Prostate gland (tissue), 2 donors: ENCODE data around the gene RBM6. TPM values are rescaled to one million over a fixed set of nuclear protein-coding genes. Genes with fewer than 3 reads are reported as not detected.

Source experiments
- DNase-seq: peaks from one replicate; pipeline ENCODE4 v3.0.0-alpha.2; 2019; ENCODE audit warnings: low spot score
- H3K27ac ChIP-seq, 2 donors: fragments of 200-600 bp; sonication (generic); 2 replicates each; pipeline ENCODE4 v1.5.1; 2017 to 2019
- H3K27me3 ChIP-seq: fragments of 200-600 bp; sonication (generic); replicated peaks from 2 replicates; pipeline ENCODE4 v1.5.1; 2019; ENCODE audit not compliant: insufficient read depth
- H3K36me3 ChIP-seq, 2 donors: fragments of 200-600 bp; sonication (generic); 1 replicate in 1 of 2; 2 replicates in 1 of 2; pipeline versions ENCODE4 v1.5.1 to v1.8.1; 2017 to 2019
- H3K4me1 ChIP-seq: fragments of 200-600 bp; sonication (generic); replicated peaks from 2 replicates; pipeline ENCODE4 v1.5.1; 2019
- H3K4me3 ChIP-seq, 2 donors: fragments of 200-600 bp; sonication (generic); 2 replicates each; pipeline ENCODE4 v1.5.1; 2017 to 2019
- H3K9me3 ChIP-seq: fragments of 200-600 bp; sonication (generic); 2 replicates; pipeline ENCODE4 v1.5.1; 2017
- POLR2A ChIP-seq: fragments of 450-650 bp; IDR thresholded peaks from one replicate; pipeline ENCODE4 v1.6.1; 2016; ENCODE audit warnings: antibody characterized with exemption, mild to moderate bottlenecking
- POLR2AphosphoS5 ChIP-seq: sonication (generic); formaldehyde crosslinking; IDR thresholded peaks from one replicate; pipeline ENCODE4 v1.6.1; 2017; ENCODE audit warnings: antibody characterized with exemption
- WGBS: methylation state at CpG from one replicate; pipeline ENCODE4 v1.1.5; 2018; 5-methylcytosine and 5-hydroxymethylcytosine counted together
- intact Hi-C: fragments of 100-400 bp; cut with DNase I; formaldehyde crosslinking; loops from one replicate; pipeline ENCODE4 v1.14.2; 2022
- total RNA-seq, 2 donors: library from RNA; depleted of rRNA; stranded (reverse); fragments of >200 nt; gene quantifications; one replicate each; pipeline ENCODE4 v1.1.0, GENCODE V29; 2016
- TF ChIP-seq, protein P1 (sequence below), 4 experiments: fragments of 200-600 bp in 2 of 4; fragments of 450-650 bp in 2 of 4; sonication (generic) in 2 of 4; IDR thresholded peaks; 1 replicate in 3 of 4; 2 replicates in 1 of 4; pipeline ENCODE4 v1.5.1; 2016 to 2019; ENCODE audit warnings: antibody characterized with exemption in 4 of 4, mild to moderate bottlenecking in 2 of 4, moderate library complexity in 2 of 4

The RBM6 gene, protein sequence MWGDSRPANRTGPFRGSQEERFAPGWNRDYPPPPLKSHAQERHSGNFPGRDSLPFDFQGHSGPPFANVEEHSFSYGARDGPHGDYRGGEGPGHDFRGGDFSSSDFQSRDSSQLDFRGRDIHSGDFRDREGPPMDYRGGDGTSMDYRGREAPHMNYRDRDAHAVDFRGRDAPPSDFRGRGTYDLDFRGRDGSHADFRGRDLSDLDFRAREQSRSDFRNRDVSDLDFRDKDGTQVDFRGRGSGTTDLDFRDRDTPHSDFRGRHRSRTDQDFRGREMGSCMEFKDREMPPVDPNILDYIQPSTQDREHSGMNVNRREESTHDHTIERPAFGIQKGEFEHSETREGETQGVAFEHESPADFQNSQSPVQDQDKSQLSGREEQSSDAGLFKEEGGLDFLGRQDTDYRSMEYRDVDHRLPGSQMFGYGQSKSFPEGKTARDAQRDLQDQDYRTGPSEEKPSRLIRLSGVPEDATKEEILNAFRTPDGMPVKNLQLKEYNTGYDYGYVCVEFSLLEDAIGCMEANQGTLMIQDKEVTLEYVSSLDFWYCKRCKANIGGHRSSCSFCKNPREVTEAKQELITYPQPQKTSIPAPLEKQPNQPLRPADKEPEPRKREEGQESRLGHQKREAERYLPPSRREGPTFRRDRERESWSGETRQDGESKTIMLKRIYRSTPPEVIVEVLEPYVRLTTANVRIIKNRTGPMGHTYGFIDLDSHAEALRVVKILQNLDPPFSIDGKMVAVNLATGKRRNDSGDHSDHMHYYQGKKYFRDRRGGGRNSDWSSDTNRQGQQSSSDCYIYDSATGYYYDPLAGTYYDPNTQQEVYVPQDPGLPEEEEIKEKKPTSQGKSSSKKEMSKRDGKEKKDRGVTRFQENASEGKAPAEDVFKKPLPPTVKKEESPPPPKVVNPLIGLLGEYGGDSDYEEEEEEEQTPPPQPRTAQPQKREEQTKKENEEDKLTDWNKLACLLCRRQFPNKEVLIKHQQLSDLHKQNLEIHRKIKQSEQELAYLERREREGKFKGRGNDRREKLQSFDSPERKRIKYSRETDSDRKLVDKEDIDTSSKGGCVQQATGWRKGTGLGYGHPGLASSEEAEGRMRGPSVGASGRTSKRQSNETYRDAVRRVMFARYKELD
- total RNA-seq = 100 to 1,000 TPM in 1 of 2 donors, 10 to 100 TPM in 1; 53.1 to 176 TPM

DNA sequence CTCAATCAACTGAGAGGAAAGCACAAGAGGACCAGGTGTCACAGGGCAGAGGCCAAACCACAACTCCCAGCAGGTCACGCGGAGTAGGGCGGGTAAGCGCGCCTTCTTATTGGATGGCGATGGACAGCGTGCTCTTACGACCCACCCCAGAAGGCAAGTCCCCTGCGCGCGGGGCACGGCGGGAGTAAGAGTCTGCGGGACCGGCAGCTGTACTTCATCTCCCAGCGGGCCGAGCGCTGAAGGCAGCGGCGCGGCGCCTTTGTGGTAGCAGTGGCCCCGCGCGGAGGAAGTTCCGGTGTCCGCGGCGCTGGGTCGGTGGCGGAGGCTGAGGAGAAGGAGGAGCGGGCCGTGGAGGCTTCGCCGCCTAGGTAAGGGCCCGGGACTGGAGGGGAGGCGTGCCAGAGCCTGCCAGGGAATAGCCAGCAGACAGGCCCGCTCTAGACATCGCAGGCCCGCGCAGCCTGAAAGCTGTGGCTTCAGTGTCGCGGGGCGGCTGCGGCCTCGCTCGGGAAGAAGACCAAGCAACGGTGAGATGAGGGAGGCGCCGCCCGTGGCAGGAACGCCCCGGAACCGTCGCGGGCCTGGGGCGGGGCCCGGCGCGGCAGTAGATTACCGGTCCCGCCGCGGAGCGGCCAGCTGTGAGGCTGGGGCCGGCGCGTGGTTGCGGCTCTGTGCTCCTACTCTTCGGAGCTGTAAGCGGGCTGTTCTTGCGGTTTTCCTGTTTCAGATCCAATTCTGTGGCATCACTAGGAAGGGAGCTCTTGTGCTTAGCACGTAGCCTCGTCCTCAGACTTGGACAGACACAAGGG, at the start of gene RBM6:
Gene RBM6, plus strand, starts transcription at position 293 of the 809 bp plus-strand sequence. CDS start 22,492 bp downstream, outside the sequence.
- peak; percentile 99 for TF ChIP-seq POLR2AphosphoS5
- peak; percentile 62 for TF ChIP-seq POLR2A
- TF ChIP-seq, protein P1, sequence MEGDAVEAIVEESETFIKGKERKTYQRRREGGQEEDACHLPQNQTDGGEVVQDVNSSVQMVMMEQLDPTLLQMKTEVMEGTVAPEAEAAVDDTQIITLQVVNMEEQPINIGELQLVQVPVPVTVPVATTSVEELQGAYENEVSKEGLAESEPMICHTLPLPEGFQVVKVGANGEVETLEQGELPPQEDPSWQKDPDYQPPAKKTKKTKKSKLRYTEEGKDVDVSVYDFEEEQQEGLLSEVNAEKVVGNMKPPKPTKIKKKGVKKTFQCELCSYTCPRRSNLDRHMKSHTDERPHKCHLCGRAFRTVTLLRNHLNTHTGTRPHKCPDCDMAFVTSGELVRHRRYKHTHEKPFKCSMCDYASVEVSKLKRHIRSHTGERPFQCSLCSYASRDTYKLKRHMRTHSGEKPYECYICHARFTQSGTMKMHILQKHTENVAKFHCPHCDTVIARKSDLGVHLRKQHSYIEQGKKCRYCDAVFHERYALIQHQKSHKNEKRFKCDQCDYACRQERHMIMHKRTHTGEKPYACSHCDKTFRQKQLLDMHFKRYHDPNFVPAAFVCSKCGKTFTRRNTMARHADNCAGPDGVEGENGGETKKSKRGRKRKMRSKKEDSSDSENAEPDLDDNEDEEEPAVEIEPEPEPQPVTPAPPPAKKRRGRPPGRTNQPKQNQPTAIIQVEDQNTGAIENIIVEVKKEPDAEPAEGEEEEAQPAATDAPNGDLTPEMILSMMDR (IDR thresholded peaks at IDR 0.05) = no peak
- intact Hi-C loops = no loop called here
- Histone ChIP-seq H3K27ac (peak within 1 kb of the TSS; percentile 94 to 96), H3K9me3 (no peaks in the 10 kb centered on the region), H3K4me3 (peak within 1 kb of the TSS; percentile 78 to 79), H3K4me1 (peaks cover 5% of the 10 kb centered on the region), H3K27me3 (no peaks in the 10 kb centered on the region), H3K36me3 (no peaks in the 10 kb centered on the region)
- peak; percentile 98 for DNase-seq
- WGBS = under 1% methylated on average over 65 of the region's 74 CpGs

DNA sequence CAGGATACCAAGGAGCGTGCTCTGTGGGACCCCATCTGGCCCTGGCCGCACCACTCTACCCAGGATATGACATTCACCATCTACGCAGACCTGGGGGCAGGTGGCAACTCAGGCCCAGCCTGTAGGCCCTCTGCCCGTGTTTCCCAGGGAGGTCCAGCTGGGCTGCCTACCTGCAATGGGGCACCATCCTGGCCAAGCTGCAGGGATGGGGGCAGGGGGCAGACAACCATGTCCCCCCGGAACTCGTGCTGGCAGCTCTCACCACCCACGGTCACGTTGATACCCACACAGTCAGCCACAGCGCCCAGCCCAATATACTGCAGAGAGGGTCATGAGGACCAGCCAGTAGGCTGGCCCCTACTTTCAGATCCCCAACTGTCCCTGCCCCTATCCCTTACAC, 44.2 kb upstream of the RBM6 start:
- H3K27me3 ChIP-seq = no peaks in the 10 kb centered on the region
- no peak for DNase-seq
- intact Hi-C loops = no loop called here
- no peak overlapping the region for H3K4me3 ChIP-seq
- H3K27ac ChIP-seq = no peak overlapping the region
- no peaks in the 10 kb centered on the region for H3K36me3 ChIP-seq
- peaks cover under 1% of the 10 kb centered on the region for H3K4me1 ChIP-seq
- 94% methylated on average over 9 of the region's 9 CpGs for WGBS
- no peak for TF ChIP-seq POLR2AphosphoS5
- TF ChIP-seq, protein P1 (IDR thresholded peaks at IDR 0.05) = no peak
- no peak for TF ChIP-seq POLR2A
- no peaks in the 10 kb centered on the region for H3K9me3 ChIP-seq

- H3K27me3 ChIP-seq = no peaks in the 10 kb centered on the region
- intact Hi-C loops = no loop called here
- peaks cover 4% of the 10 kb centered on the region for H3K4me1 ChIP-seq
- no peak overlapping the region for H3K4me3 ChIP-seq
- no peak overlapping the region for H3K27ac ChIP-seq
- 77% methylated on average over 5 of the region's 5 CpGs for WGBS
- no peak for DNase-seq
- TF ChIP-seq, protein P1 (IDR thresholded peaks at IDR 0.05) = no peak
- no peak for TF ChIP-seq POLR2A
- no peak for TF ChIP-seq POLR2AphosphoS5
- H3K9me3 ChIP-seq = no peaks in the 10 kb centered on the region
- H3K36me3 ChIP-seq = no peaks in the 10 kb centered on the region
These were observed 43.6 kb upstream of the RBM6 start for GRCh38 chr3:49896345-49896744.

DNA sequence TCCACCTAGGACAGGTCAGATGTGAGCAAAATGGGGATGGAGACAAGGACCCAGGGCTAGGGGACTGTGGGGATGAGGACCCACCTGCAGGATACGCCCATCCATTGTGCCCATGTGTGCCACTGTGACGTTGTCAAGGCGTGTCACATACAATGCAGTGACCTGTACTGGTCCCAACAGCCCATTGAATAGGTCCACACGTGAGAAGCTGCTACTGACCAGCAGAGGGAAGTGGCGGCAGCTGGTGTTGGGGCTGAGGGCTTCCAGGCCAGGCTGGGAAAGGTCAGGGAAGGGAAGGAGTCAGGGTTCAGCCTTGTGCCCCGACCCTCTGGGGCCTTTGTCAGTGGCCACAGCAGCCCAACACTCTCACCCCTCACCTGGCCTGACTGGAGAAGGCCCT, 41.0 kb upstream of the RBM6 start:
- no peak for DNase-seq
- H3K4me3 ChIP-seq = no peak overlapping the region
- WGBS = 86% methylated on average over 6 of the region's 6 CpGs
- intact Hi-C loops = no loop called here
- no peaks in the 10 kb centered on the region for H3K27me3 ChIP-seq
- no peaks in the 10 kb centered on the region for H3K36me3 ChIP-seq
- H3K27ac ChIP-seq = no peak overlapping the region
- no peaks in the 10 kb centered on the region for H3K9me3 ChIP-seq
- TF ChIP-seq POLR2A (no peak), POLR2AphosphoS5 (no peak)
- TF ChIP-seq, protein P1 (IDR thresholded peaks at IDR 0.05) = no peak
- H3K4me1 ChIP-seq = peaks cover 4% of the 10 kb centered on the region
